Suprapubic skin (tissue), 4 donors: ENCODE results near the gene ADAMTS19.

Experiments used
- CTCF ChIP-seq, 2 donors: fragments of 200-600 bp in 1 of 2; fragments of 450-650 bp in 1 of 2; sonication (generic) in 1 of 2; IDR thresholded peaks; one replicate each; pipeline ENCODE4 v1.5.1; 2016 to 2019; ENCODE audit warnings: antibody characterized with exemption in 2 of 2, mild to moderate bottlenecking in 1 of 2, moderate library complexity in 1 of 2
- EP300 ChIP-seq: sonication (generic); formaldehyde crosslinking; IDR thresholded peaks from one replicate; pipeline ENCODE4 v1.6.1; 2017; ENCODE audit warnings: antibody characterized with exemption
- POLR2A ChIP-seq, 2 donors: fragments of 450-650 bp; IDR thresholded peaks; one replicate each; pipeline ENCODE4 v1.6.1; 2017; ENCODE audit warnings: antibody characterized with exemption in 2 of 2, mild to moderate bottlenecking in 2 of 2, moderate library complexity in 2 of 2
- POLR2AphosphoS5 ChIP-seq, 3 donors: sonication (generic); formaldehyde crosslinking; IDR thresholded peaks; one replicate each; pipeline ENCODE4 v1.6.1; 2017; ENCODE audit warnings: antibody characterized with exemption in 3 of 3

DNA sequence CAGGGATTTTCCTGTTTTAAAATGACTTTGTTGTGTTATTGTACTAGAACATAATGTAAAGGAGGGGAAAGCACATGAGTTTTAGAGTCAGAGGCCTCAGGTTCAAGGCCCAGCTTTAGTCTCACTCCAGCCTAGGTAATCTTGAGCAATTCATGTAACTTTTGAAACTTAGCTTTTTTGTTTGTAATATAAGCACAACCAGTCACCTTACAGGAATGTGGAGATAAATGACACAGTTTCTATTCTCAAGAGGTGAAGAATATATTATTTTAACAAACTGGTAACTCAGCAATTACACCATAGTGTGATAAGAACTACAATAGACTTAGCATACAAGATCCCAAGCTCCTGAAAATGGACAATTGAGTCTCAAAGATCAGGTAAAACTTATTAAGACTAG, 51.2 kb downstream of the ADAMTS19 start:
- TF ChIP-seq CTCF (IDR thresholded peaks at IDR 0.05) (no peak), POLR2A (IDR thresholded peaks at IDR 0.05) (no peak), EP300 (no peak), POLR2AphosphoS5 (IDR thresholded peaks at IDR 0.05) (no peak)
